Osteocyte (in vitro differentiated cells): ENCODE results near the gene AKAP10. TPM values are rescaled to one million over a fixed set of nuclear protein-coding genes. Genes with fewer than 3 reads are reported as not detected.
"Not testable (repeated sequence)": the region's sequence is repeated elsewhere in the genome, so short reads cannot be mapped to it uniquely, and the experiment has no call there.

ENCODE experiments used
- DNase-seq: peaks from one replicate; pipeline ENCODE4 v3.0.0; 2021; ENCODE audit warnings: mixed read lengths; ENCODE audit not compliant: unreplicated experiment; ENCODE audit errors: extremely low spot score
- H3K27ac Mint-ChIP-seq: one replicate; pipeline ENCODE4 v1.8.0; 2021; ENCODE audit warnings: mild to moderate bottlenecking, mixed read lengths; ENCODE audit not compliant: unreplicated experiment
- H3K27me3 Mint-ChIP-seq: one replicate; pipeline ENCODE4 v1.8.0; 2021; ENCODE audit warnings: mixed read lengths; ENCODE audit not compliant: unreplicated experiment
- H3K36me3 Mint-ChIP-seq: one replicate; pipeline ENCODE4 v1.8.0; 2021; ENCODE audit warnings: mixed read lengths; ENCODE audit not compliant: unreplicated experiment
- H3K4me1 Mint-ChIP-seq: one replicate; pipeline ENCODE4 v1.8.0; 2021; ENCODE audit warnings: mixed read lengths; ENCODE audit not compliant: unreplicated experiment
- H3K4me3 Mint-ChIP-seq: one replicate; pipeline ENCODE4 v1.8.0; 2021; ENCODE audit warnings: mild to moderate bottlenecking, moderate library complexity, mixed read lengths; ENCODE audit not compliant: unreplicated experiment
- H3K9me3 Mint-ChIP-seq: one replicate; pipeline ENCODE4 v1.8.0; 2021; ENCODE audit warnings: mixed read lengths; ENCODE audit not compliant: unreplicated experiment
- CTCF ChIP-seq: fragments of 200-600 bp; sonication (generic); IDR thresholded peaks from 2 replicates; pipeline ENCODE4 v1.5.0; 2021; ENCODE audit warnings: antibody characterized with exemption, mild to moderate bottlenecking, moderate library complexity
- total RNA-seq: library from RNA; stranded (reverse); gene quantifications from 2 replicates; pipeline ENCODE4 v1.2.1, GENCODE V29; 2021

AKAP10 gene
- total RNA-seq, 1 donor from 2014 or later, result 34.4 TPM

GRCh38 chr17:19867329-19868078 is 110.1 kb downstream of the AKAP10 start, which contains the start of gene ULK2:
TSS of gene ULK2 (minus strand) at chr17:19867936. CDS start at chr17:19867417, 519 bp downstream.
- DNase-seq, result peak; percentile 90
- peak within 1 kb of the TSS; percentile 69 for H3K27ac Mint-ChIP-seq
- peaks cover 6% of the 10 kb centered on the region for H3K36me3 Mint-ChIP-seq
- no peaks in the 10 kb centered on the region for H3K27me3 Mint-ChIP-seq
- peak within 1 kb of the TSS; percentile 88 for H3K4me3 Mint-ChIP-seq
- TF ChIP-seq CTCF, result peak; percentile 11
- H3K9me3 Mint-ChIP-seq, result no peaks in the 10 kb centered on the region
- H3K4me1 Mint-ChIP-seq, result peaks cover 16% of the 10 kb centered on the region

GRCh38 chr17:19867079-19867328 is 110.6 kb downstream of the AKAP10 start:
- Mint-ChIP-seq H3K36me3 (peaks cover 6% of the 10 kb centered on the region), H3K4me3 (peak overlapping the region; percentile 88), H3K4me1 (peaks cover 16% of the 10 kb centered on the region), H3K27me3 (no peaks in the 10 kb centered on the region), H3K27ac (peak overlapping the region; percentile 69), H3K9me3 (no peaks in the 10 kb centered on the region)
- DNase-seq, result no peak
- TF ChIP-seq CTCF, result peak; percentile 44

GRCh38 chr17:19865021-19865420 is 112.6 kb downstream of the AKAP10 start:
- Mint-ChIP-seq H3K4me1 (peaks cover 16% of the 10 kb centered on the region), H3K27ac (peak overlapping the region; percentile 19), H3K4me3 (no peak overlapping the region), H3K36me3 (peaks cover 7% of the 10 kb centered on the region), H3K9me3 (no peaks in the 10 kb centered on the region), H3K27me3 (no peaks in the 10 kb centered on the region)
- DNase-seq, result no peak
- no peak for TF ChIP-seq CTCF

GRCh38 chr17:19860647-19861177 is 116.9 kb downstream of the AKAP10 start:
- not testable (repeated sequence) for H3K4me1 Mint-ChIP-seq, H3K27me3 Mint-ChIP-seq, H3K27ac Mint-ChIP-seq, H3K9me3 Mint-ChIP-seq, H3K4me3 Mint-ChIP-seq
- H3K36me3 Mint-ChIP-seq, result peaks cover 15% of the 10 kb centered on the region
- DNase-seq, result peak; percentile 25

- H3K9me3 Mint-ChIP-seq, result no peaks in the 10 kb centered on the region
- no peak for TF ChIP-seq CTCF
- H3K27ac Mint-ChIP-seq, result no peak overlapping the region
- H3K4me1 Mint-ChIP-seq, result no peaks in the 10 kb centered on the region
- DNase-seq, result no peak
- no peaks in the 10 kb centered on the region for H3K27me3 Mint-ChIP-seq
- no peak overlapping the region for H3K4me3 Mint-ChIP-seq
- peaks cover 20% of the 10 kb centered on the region for H3K36me3 Mint-ChIP-seq
Measured at GRCh38 chr17:19857640-19858039, 120.0 kb downstream of the AKAP10 start.

Other genes with a start within 250 kb of the AKAP10 start
- gene ALDH3A1, start 229.5 kb downstream of the AKAP10 start, total RNA-seq, result 0.52 and 1.6 TPM in 2 replicates
- gene ULK2, start 109.9 kb downstream of the AKAP10 start, total RNA-seq, result 32.6 and 33.3 TPM in 2 replicates
- gene SPECC1, start 31.5 kb upstream of the AKAP10 start, total RNA-seq, result 12.1 and 12.6 TPM in 2 replicates